Inferior parietal cortex (tissue), 1 donor: ENCODE results near the gene ZNF268.
"Not testable (repeated sequence)": the region's sequence is repeated elsewhere in the genome, so short reads cannot be mapped to it uniquely, and the experiment has no call there.

Source experiments
- DNase-seq: peaks from one replicate; pipeline ENCODE4 v3.0.0-alpha.2; 2016; ENCODE audit errors: extremely low spot score

The ZNF268 gene

DNA sequence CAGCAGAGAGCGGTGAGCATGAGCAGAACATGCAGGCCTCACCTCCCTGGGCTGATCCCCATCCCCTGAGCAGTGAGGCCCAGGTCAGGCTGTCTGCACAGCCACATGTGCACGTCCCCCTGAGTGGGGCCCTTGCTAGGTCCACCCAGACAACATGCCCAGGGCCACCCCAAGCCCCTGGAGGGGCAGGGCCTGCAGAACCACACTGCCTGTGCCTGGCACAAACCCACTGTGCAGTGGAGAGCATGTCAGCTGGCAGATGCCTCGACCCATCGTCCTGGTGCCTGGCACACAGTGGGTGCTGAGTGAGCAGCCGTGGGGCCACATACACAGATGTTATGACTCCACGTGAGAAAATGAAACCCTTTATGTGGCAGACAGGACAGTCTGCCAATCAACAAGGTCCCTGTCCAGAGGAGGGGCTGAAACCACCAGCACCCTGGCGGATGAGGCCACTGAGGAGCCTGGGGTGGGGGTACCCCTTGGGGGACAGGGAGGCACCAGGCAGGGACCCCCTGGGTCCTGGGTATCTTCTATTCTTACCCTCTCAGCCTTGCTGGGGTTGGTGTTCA is 46.1 kb downstream of the ZNF268 start:
- no peak for DNase-seq

DNA sequence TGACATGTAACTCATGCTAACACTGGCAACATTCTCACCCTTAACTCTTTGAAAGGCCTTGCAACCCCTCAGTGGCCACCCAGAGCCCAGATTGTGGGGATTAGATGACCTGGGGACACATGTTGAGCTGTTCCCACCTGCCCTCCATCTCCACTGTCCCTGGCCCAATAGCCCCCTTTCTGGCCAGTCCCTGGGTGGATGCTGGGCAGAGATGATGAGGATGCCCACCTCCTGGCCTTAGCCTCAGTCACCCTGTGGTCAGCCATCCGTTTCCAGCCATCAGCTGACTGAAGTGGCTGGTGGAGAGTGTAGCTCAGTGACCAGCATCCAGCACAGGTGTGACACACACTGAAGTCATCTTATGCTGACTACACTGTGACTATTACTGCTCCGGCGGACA is 49.7 kb downstream of the ZNF268 start:
- DNase-seq = no peak

DNA sequence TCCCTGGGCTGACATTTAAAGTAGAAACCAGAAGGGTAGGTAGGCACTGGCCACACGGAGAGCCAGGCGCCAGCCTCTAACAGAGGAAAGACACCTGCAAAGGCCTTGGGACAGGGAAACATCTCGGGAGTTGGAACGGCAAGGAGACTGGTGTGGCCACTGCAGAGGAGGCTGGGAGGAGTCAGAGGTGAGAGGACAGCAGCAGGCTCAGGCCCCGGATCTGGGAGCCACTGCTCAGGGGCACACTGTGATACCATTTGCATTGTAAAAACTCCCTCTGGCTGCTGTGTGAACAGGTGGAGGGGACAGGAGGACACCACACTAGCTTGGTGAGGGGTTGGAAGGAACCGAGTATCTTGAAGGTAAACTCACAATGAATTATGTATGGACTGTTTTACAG is 51.7 kb downstream of the ZNF268 start:
- no peak for DNase-seq

DNA sequence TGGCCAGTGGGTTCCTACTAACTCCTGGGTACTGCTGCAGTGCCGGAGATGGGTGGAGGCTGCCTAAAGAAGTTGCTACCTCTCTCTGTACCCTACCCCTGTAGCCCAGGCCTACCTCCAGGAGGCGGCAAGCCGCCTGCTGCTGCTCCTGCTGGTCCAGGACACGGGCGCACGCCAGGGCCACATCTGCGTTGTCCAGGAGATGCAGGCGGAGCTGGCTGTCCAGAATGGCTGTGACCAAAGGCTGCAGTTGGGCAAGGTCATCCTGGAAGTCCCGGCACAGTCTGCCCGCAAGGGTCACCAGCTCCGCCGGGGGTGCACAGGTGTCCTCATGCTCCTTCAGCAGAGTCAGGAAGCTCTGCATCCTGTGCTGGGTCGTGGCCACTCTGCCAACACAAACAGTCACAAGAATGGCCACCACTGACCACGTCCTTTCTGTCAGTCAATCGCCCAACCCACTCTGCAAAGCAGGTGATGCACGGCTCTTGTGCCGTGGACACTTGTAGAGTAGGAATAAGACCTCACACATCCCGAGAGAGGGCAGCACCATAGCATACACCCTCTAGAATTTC is 52.8 kb downstream of the ZNF268 start:
- DNase-seq = no peak

- no peak for DNase-seq
Measured at GRCh38 chr12:133234971-133235370, 53.7 kb downstream of the ZNF268 start.

- DNase-seq = no peak
Measured at GRCh38 chr12:133235401-133236112, 54.3 kb downstream of the ZNF268 start, which contains the start of gene ANHX. ANHX (minus strand) TSS chr12:133235877; CDS start chr12:133234356, 1,521 bp downstream.

DNA sequence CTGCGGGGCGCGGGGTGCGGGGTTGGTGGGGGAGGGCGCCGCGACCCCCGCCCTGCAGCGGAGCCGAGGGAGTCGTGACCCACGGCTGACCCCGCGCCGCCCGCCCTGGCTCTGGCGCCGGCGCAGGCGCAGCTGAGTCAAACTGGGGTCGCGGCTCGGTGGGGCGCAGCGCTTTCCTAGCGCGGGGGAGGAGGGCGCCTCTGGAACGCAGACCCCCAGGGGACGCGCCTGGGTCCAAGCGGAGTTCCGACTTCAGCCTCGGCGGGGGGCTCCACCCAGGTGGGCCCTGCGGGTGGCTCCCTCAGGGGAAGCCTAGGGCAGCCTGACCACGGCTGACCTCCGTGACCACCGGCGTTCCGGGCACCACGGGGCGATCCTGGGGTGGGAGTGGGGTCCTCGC is 54.8 kb downstream of the ZNF268 start:
- DNase-seq = no peak

- no peak for DNase-seq
Measured at GRCh38 chr12:133236556-133236955, 55.3 kb downstream of the ZNF268 start.

GRCh38 chr12:133251732-133252131 is 70.4 kb downstream of the ZNF268 start:
- DNase-seq = no peak

DNA sequence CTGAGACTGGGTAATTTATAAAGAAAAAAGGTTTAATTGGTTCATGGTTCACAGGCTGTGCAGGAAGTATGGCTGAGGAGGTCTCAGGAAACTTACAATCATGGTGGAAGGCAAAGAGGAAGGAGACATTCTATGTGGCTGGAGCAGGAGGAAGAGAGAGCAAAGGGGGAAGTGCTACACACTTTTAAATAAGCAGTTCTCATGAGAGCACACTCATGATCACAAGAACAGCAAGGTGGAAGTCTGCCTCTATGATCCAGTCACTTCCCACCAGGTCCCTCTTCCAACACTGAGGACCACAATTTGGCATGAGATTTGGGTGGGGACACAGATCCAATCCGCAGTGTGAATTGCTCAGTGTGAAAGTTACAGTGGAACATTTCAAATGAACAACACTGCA is 74.5 kb downstream of the ZNF268 start:
- not testable (repeated sequence) for DNase-seq

GRCh38 chr12:133256321-133256720 is 75.0 kb downstream of the ZNF268 start:
- DNase-seq = no peak

DNA sequence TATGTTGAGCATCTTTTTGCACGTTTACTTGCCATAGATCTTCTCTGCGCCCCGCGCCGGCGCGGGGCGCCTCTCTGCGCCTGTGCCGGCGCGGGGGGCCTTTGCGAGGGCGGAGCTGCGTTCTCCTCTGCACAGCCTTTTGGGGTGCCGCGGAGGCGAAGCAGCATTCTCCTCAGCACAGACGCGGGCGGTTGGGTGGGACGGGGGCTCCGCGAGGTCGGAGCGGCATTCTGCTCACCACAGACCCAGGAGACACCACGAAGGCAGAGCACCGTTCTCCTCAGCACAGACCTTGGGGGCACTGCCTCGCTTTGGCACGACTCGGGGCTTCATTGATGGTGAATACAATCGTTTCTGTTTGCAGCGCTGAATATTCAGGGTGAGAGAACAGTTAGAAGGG is 82.9 kb downstream of the ZNF268 start:
- no peak for DNase-seq
